Esophagus squamous epithelium (tissue), 4 donors: ENCODE data around the gene RTEL1.
A peak's percentile ranks its signal among the peaks of the same experiment; 100 is the strongest.

Experiments
- CTCF ChIP-seq, 6 experiments: fragments of 450-650 bp in 4 of 6; fragments of 200-600 bp in 2 of 6; sonication (generic) in 2 of 6; IDR thresholded peaks; one replicate each; pipeline ENCODE4 v1.5.1; 2016 to 2019; ENCODE audit warnings: antibody characterized with exemption in 6 of 6, mild to moderate bottlenecking in 4 of 6, moderate library complexity in 4 of 6
- POLR2A ChIP-seq, 4 donors: fragments of 450-650 bp; IDR thresholded peaks; one replicate each; pipeline ENCODE4 v1.6.1; 2017; ENCODE audit warnings: antibody characterized with exemption in 4 of 4, mild to moderate bottlenecking in 4 of 4, moderate library complexity in 3 of 4

GRCh38 chr20:63682384-63683139, 24.4 kb downstream of the RTEL1 start:
- TF ChIP-seq CTCF (IDR thresholded peaks at IDR 0.05) (no peak), POLR2A (IDR thresholded peaks at IDR 0.05) (peak in 1 of 4 donors; percentile 23)
